Calu3 (cell line): Measurements from ENCODE around the gene TBC1D26. TPM values are rescaled to one million over a fixed set of nuclear protein-coding genes. Genes with fewer than 3 reads are reported as not detected.

Source experiments
- BruUV-seq: library from RNA; stranded (reverse); fragments of 400-500 nt; replicated peaks from 2 replicates; lab custom pipeline; 2021; lab: Mats Ljungman, UMichigan
- CTCF ChIA-PET: fragments of 300-600 bp; sonication (Branson Sonifier 250); formaldehyde crosslinking; loops from one replicate; lab custom pipeline; 2022; ENCODE audit warnings: antibody characterized with exemption; lab: Charles Lee
- DNase-seq: peaks from one replicate; pipeline ENCODE4 v3.0.0; 2022
- H3K27ac Mint-ChIP-seq: one replicate; pipeline ENCODE4 v1.8.0; 2022; ENCODE audit warnings: mixed read lengths; ENCODE audit not compliant: unreplicated experiment
- H3K27me3 Mint-ChIP-seq: one replicate; pipeline ENCODE4 v1.8.0; 2022; ENCODE audit warnings: mixed read lengths; ENCODE audit not compliant: unreplicated experiment
- H3K36me3 Mint-ChIP-seq: one replicate; pipeline ENCODE4 v1.8.0; 2022; ENCODE audit warnings: mild to moderate bottlenecking, moderate library complexity, mixed read lengths; ENCODE audit not compliant: insufficient read depth, unreplicated experiment
- H3K4me1 Mint-ChIP-seq: one replicate; pipeline ENCODE4 v1.8.0; 2022; ENCODE audit warnings: mild to moderate bottlenecking, low read depth, mixed read lengths; ENCODE audit not compliant: unreplicated experiment
- H3K4me3 Mint-ChIP-seq: one replicate; pipeline ENCODE4 v1.8.0; 2022; ENCODE audit warnings: mild to moderate bottlenecking, low read depth, moderate library complexity, mixed read lengths; ENCODE audit not compliant: unreplicated experiment
- H3K9me3 Mint-ChIP-seq: one replicate; pipeline ENCODE4 v1.8.0; 2022; ENCODE audit warnings: low read depth, mixed read lengths; ENCODE audit not compliant: unreplicated experiment
- intact Hi-C: fragments of 100-400 bp; cut with micrococcal nuclease; formaldehyde crosslinking; loops from one replicate; pipeline ENCODE4 v1.10.0; 2022; ENCODE audit not compliant: unreplicated experiment
- total RNA-seq: library from RNA; stranded (reverse); gene quantifications from 2 replicates; pipeline ENCODE4 v1.2.3, GENCODE V29; 2022
- TF ChIP-seq, protein P1 (sequence below): fragments of 200-600 bp; IDR thresholded peaks from one replicate; pipeline ENCODE4 v1.8.0; 2022; ENCODE audit warnings: antibody characterized with exemption; ENCODE audit not compliant: unreplicated experiment

The TBC1D26 gene
- total RNA-seq, 1 experiment from 2014 or later: 0.19 TPM

DNA sequence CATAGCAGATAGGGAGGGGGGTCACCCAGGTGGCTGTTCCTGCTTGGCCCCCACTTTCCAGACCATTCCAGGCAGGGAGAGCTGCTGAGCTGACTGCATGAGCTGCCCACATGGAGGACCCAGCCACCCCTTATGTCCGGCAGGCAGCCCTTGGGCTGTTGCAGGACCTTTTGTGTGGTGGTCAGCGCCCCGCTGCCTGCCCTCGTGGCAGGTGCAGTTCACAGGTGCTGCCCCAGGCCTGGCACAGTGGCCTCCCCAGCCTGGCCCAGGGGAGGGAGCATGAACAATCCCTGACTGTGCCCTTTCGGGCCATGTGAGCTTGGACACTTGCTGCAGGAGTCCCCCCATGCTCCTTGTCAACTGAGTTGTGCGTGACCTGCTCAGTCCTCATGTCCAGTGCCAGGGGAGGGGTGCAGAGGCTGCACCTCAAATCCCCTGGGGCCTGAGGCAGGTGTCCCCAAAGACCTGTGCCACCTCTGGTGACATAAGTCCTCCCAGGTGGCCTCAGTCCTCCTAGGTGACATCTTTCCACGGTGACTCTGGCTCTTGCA, 8.6 kb downstream of the TBC1D26 start:
- CTCF ChIA-PET: interaction anchor here (0.6 kb wide), 1 partner anchor 435 kb away, joined by 3 read pairs; no protein-coding TSS in a partner anchor
- Mint-ChIP-seq H3K9me3 (no peaks in the 10 kb centered on the region), H3K4me1 (no peaks in the 10 kb centered on the region), H3K4me3 (no peak overlapping the region), H3K27ac (no peak overlapping the region), H3K27me3 (no peaks in the 10 kb centered on the region), H3K36me3 (no peaks in the 10 kb centered on the region)
- intact Hi-C loops: no loop called here
- BruUV-seq: no TSS peak
- DNase-seq: no peak
- TF ChIP-seq, protein P1, sequence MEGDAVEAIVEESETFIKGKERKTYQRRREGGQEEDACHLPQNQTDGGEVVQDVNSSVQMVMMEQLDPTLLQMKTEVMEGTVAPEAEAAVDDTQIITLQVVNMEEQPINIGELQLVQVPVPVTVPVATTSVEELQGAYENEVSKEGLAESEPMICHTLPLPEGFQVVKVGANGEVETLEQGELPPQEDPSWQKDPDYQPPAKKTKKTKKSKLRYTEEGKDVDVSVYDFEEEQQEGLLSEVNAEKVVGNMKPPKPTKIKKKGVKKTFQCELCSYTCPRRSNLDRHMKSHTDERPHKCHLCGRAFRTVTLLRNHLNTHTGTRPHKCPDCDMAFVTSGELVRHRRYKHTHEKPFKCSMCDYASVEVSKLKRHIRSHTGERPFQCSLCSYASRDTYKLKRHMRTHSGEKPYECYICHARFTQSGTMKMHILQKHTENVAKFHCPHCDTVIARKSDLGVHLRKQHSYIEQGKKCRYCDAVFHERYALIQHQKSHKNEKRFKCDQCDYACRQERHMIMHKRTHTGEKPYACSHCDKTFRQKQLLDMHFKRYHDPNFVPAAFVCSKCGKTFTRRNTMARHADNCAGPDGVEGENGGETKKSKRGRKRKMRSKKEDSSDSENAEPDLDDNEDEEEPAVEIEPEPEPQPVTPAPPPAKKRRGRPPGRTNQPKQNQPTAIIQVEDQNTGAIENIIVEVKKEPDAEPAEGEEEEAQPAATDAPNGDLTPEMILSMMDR: no peak

DNA sequence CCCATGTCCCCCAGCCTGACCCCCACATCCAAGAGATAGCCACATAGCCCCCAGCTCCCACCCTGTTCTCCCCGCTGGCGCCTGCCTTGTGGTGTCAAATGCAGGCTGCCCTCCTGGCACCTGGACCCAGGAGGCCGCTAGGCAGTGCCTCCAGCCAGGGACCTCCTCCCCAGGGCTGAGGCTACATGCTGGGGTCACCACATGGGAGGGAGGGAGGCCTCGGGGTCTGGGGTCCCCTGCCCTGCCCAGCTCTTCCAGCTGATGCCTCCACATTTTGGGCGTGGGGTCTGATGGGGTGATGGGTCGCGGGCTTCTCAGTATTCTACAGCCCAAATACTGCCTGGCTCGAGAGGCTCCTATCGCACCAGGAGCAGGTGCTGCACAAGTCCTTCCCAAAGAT, 9.5 kb downstream of the TBC1D26 start:
- BruUV-seq: no TSS peak
- Mint-ChIP-seq H3K27me3 (no peaks in the 10 kb centered on the region), H3K4me3 (no peak overlapping the region), H3K36me3 (no peaks in the 10 kb centered on the region), H3K27ac (no peak overlapping the region), H3K9me3 (no peaks in the 10 kb centered on the region), H3K4me1 (no peaks in the 10 kb centered on the region)
- intact Hi-C loops: no loop called here
- TF ChIP-seq, protein P1: no peak
- no peak for DNase-seq
- CTCF ChIA-PET: no interaction called here

DNA sequence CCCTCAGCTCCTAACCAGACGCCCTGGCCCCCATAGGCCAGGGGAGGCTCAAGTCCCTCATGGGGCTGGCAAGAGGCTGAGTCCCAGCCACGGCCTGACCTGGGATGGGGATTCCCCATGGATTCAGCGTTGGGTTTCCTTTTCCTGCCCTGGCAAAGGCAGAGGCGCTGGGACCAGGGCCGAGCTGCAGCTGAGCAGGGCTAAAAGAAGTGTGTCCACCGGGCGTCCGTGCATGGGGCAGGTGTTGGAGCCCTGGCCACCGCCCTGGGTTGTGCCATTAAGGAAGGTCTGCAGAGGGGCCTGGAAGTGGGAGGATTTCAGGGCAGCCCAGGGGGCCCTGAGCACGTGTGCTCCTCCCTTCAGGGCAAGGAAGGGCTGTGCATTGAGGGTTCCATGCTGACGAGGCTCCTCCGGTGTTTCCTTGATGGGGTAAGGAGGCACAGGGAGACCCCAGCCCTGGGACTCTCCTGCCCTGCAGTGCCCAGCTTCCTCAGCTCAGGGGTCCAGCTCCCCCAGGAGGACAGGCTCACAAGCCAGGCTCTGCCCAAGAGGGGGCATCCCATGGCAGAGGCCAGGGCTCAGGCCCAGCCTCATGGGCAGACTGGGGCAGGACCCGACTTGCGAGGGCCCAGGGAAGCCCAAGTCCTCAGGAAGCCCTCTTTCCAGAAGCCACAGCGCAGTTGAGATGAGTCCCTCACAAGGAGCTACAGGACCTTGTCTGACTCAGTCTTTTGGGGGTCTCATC, 10.1 kb downstream of the TBC1D26 start:
- TF ChIP-seq, protein P1: no peak
- BruUV-seq: no TSS peak
- intact Hi-C loops: no loop called here
- CTCF ChIA-PET: no interaction called here
- no peak for DNase-seq
- no peaks in the 10 kb centered on the region for H3K4me1 Mint-ChIP-seq
- H3K36me3 Mint-ChIP-seq: no peaks in the 10 kb centered on the region
- H3K27ac Mint-ChIP-seq: no peak overlapping the region
- no peaks in the 10 kb centered on the region for H3K27me3 Mint-ChIP-seq
- no peaks in the 10 kb centered on the region for H3K9me3 Mint-ChIP-seq
- H3K4me3 Mint-ChIP-seq: no peak overlapping the region

DNA sequence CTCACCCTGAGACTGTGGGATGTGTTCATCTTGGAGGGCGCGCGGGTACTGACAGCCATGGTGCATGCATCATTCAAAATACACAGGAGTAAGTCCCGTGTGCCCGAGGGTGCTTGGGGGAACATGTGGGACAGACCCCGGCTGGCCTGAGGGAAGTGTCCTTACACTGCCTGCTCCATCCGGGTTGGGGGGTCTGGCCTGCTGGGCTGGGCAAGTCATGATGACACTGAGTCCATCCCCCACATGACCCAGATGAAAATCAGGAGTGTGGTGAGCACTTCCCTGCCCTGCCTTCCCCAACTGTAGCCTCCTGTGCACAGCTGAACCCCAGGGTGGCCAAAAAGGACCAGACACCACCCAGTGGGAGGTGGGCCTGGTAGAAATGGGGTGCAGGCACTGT, 10.8 kb downstream of the TBC1D26 start:
- Mint-ChIP-seq H3K27ac (no peak overlapping the region), H3K9me3 (no peaks in the 10 kb centered on the region), H3K27me3 (no peaks in the 10 kb centered on the region), H3K4me3 (no peak overlapping the region), H3K36me3 (no peaks in the 10 kb centered on the region), H3K4me1 (no peaks in the 10 kb centered on the region)
- intact Hi-C loops: no loop called here
- no peak for DNase-seq
- CTCF ChIA-PET: no interaction called here
- BruUV-seq: no TSS peak
- TF ChIP-seq, protein P1: no peak
